Panc1 (cell line): ENCODE data around the gene TNIP2.

Source experiments
- CTCF ChIP-seq: fragments of 450-650 bp; IDR thresholded peaks from 2 replicates; pipeline ENCODE4 v1.5.1; 2017; ENCODE audit warnings: mild to moderate bottlenecking
- POLR2AphosphoS5 ChIP-seq: IDR thresholded peaks from 2 replicates; pipeline ENCODE4 v1.6.1; 2012; ENCODE audit warnings: mild to moderate bottlenecking, low read depth, low read length, moderate library complexity
- SIN3A ChIP-seq: IDR thresholded peaks from 2 replicates; pipeline ENCODE4 v1.6.1; 2012; ENCODE audit warnings: low read depth, mild to moderate bottlenecking, low read length, moderate library complexity, borderline replicate concordance; ENCODE audit not compliant: insufficient read depth
- TCF7L2 ChIP-seq: IDR thresholded peaks from 2 replicates; pipeline ENCODE4 v1.6.1; 2011; ENCODE audit warnings: mild to moderate bottlenecking, low read depth, low read length, inconsistent platforms
- TF ChIP-seq, protein P1 (sequence below), 2 experiments: IDR thresholded peaks; 2 replicates each; pipeline ENCODE4 v1.6.1; 2011 to 2012; ENCODE audit warnings: low read depth in 2 of 2, control low read depth in 1 of 2, low read length in 1 of 2, mild to moderate bottlenecking in 1 of 2, moderate library complexity in 1 of 2; ENCODE audit not compliant: insufficient read depth in 1 of 2

GRCh38 chr4:2767046-2767704, 11.0 kb upstream of the TNIP2 start:
- TF ChIP-seq CTCF (no peak), TCF7L2 (no peak), POLR2AphosphoS5 (no peak), SIN3A (no peak)
- TF ChIP-seq, protein P1, sequence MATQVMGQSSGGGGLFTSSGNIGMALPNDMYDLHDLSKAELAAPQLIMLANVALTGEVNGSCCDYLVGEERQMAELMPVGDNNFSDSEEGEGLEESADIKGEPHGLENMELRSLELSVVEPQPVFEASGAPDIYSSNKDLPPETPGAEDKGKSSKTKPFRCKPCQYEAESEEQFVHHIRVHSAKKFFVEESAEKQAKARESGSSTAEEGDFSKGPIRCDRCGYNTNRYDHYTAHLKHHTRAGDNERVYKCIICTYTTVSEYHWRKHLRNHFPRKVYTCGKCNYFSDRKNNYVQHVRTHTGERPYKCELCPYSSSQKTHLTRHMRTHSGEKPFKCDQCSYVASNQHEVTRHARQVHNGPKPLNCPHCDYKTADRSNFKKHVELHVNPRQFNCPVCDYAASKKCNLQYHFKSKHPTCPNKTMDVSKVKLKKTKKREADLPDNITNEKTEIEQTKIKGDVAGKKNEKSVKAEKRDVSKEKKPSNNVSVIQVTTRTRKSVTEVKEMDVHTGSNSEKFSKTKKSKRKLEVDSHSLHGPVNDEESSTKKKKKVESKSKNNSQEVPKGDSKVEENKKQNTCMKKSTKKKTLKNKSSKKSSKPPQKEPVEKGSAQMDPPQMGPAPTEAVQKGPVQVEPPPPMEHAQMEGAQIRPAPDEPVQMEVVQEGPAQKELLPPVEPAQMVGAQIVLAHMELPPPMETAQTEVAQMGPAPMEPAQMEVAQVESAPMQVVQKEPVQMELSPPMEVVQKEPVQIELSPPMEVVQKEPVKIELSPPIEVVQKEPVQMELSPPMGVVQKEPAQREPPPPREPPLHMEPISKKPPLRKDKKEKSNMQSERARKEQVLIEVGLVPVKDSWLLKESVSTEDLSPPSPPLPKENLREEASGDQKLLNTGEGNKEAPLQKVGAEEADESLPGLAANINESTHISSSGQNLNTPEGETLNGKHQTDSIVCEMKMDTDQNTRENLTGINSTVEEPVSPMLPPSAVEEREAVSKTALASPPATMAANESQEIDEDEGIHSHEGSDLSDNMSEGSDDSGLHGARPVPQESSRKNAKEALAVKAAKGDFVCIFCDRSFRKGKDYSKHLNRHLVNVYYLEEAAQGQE (IDR thresholded peaks at IDR 0.05; ENCODE audit: insufficient read depth in 1 of 2, low read depth in 2 of 2, low read length in 1 of 2): no peak
